GM23248 (cell line): Measurements from ENCODE around the gene SRGN.

Experiments used
- EZH2 ChIP-seq: fragments of 200-600 bp; sonication (generic); IDR thresholded peaks from 2 replicates; pipeline ENCODE4 v1.6.1; 2018; ENCODE audit warnings: antibody characterized with exemption, mild to moderate bottlenecking; ENCODE audit not compliant: insufficient read depth, poor library complexity, severe bottlenecking
- EZH2phosphoT487 ChIP-seq: fragments of 200-600 bp; sonication (generic); IDR thresholded peaks from 2 replicates; pipeline ENCODE4 v1.6.1; 2018; ENCODE audit warnings: antibody characterized with exemption, moderate library complexity, mild to moderate bottlenecking, low read depth; ENCODE audit not compliant: insufficient read depth

- TF ChIP-seq EZH2, result no peak
- no peak for TF ChIP-seq EZH2phosphoT487
Observed at GRCh38 chr10:69052736-69053135, 35.2 kb upstream of the SRGN start.
